IPS DF 4.7 (cell line): ENCODE results near the gene TIAM1.
"Not testable (repeated sequence)": the region's sequence is repeated elsewhere in the genome, so short reads cannot be mapped to it uniquely, and the experiment has no call there.

Source experiments
- DNase-seq: peaks from one replicate; pipeline ENCODE4 v3.0.0-alpha.2; 2013; ENCODE audit warnings: low spot score; ENCODE audit errors: extremely low read depth

TIAM1 gene

DNA sequence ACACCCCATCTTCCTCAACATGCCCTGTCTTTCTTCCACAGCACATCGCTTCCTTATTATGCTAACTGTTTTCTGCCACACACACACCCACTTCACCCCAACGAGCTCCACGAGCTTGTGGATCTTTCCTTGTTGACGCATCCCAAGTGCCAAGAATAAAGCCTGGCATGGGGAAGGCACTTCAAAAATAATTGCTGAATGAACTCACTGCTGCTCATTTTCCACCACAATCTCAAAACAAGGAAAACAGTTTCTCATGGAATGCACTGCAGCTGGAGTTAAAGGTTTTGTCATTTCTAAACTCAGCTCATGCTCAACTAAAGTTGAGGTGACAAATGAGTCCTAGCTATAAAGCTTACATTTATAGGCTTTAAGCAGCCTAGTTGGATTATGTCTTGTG is 86.0 kb downstream of the TIAM1 start:
- no peak for DNase-seq

DNA sequence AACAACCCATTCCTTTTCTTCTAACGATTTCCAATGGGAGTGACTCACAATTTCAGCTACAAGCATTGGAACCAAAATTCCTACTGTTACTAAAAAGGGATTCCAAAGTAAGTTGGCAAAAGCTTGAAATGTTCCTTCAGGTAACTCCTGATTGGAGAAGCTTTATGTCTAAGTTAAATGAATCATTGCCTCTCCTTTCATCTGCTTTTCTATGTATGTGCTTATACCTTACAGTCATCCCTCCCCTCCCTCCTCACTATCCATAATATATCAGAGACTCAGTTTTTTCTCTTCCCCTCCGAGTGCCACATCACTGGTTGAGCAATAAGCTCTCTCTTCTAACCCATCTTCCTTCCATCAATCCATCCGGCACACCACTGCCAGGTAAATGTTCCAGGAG is 86.8 kb downstream of the TIAM1 start:
- DNase-seq, result no peak

DNA sequence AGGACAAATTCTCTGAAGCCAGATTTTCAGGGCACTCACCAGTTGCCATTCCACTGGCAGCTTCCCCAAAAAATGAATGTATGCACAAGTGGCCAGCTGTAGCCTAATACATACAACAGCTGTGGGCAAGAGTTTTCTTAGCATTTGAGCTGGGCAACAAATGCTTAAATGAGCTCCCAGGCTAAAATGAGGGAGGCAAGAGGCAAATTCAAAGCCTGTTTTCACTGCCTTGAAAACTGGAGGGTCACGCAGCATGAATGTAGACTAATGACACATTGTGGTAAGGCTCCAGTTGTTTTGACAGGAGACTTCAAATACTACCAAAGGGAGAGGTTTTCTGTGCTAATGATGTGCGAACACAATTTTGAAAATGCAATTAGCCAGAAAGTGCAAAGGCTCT is 88.2 kb downstream of the TIAM1 start:
- DNase-seq, result no peak

DNA sequence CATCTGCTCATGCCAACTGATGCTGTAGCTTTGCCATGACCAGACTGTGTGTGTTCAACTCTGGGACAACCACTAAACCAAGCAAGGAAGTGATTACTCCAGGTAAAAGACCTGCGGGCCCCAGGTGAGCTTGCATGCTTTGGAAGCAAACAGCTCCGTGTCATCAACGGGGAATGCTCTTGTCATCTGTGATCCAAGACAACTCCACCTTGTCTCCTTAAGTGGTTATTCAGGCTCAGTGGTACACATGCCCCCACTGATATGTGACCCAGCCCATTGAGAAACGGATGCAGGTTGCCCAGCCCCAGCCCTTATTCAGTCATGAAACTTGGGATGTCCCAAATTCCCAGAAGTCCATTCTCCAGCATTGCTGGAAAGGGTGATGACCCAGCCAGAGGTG is 89.0 kb downstream of the TIAM1 start:
- DNase-seq, result no peak

DNA sequence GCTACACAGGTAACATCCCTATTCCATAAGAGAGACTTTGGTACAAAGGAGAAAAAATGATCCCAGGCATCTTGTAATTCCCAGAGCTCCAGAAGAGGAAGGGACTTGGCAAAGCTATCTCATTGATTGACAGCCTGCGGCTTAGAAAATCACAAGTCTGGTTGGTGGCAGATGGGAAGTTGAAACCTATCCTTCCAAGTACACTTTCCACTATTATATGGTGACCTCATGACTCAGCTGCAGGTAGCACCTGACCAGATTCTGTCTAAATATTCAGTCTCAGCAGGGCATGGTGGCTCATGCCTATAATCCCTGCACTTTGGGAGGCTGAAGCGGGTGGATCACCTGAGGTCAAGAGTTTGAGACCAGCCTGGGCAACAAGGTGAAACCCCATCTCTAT is 89.9 kb downstream of the TIAM1 start:
- DNase-seq, result no peak

DNA sequence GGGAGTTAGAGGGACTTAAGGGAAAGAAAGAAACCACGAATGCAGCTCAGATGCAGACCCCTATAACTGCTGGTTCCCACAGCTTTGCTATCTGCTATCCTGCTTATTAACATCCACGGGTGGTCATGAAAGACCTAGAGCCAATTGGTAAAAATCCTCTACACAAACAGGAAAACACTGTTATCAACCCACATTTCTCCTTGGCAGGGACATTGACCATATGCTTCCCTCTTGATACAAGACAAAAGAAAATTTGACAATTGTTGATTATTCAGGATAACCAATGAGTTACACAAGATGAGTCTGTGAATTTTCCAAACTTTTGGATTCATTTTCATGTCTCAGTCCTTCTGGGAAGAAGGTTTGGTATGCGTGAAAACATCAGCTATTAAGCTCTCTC is 90.4 kb downstream of the TIAM1 start:
- DNase-seq, result no peak

DNA sequence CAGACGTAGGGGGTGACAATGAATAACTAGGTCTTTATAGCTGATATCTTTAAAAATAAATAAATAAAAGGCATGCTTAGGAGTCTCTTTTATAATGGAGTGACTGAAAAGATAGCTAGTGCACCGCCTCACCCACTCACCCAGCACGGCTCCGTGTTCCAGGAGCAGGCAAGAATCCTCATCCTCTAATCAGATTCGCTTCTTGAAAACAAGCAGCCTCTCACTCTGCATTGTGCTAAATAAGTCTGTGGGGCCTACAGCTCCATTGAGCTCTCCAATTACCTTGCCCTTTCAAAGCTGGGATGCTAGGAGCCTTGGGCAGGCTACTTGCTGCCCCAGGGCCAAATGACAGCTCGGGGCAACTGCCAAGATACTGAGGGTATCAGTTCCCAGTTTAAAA is 91.5 kb downstream of the TIAM1 start:
- no peak for DNase-seq

DNA sequence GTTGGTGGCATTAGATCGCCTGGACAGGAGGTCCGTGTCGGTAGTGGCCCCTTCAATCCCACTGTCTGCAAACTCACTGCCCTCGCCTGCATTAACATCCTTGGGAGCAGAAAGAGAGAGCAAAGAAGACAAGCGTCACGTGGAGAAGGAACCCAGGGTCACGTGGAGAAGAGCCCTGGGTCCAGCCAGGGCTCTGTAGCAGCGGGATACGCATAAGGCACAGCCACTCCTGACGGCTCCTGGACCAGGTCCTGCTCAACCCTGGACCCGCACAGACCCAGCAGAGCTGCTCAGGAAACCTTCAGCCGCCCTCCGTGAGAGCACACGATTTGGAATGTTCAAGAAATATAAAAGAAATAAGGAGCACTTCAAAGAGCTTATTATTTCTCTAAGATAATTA is 92.0 kb downstream of the TIAM1 start:
- DNase-seq, result no peak

DNA sequence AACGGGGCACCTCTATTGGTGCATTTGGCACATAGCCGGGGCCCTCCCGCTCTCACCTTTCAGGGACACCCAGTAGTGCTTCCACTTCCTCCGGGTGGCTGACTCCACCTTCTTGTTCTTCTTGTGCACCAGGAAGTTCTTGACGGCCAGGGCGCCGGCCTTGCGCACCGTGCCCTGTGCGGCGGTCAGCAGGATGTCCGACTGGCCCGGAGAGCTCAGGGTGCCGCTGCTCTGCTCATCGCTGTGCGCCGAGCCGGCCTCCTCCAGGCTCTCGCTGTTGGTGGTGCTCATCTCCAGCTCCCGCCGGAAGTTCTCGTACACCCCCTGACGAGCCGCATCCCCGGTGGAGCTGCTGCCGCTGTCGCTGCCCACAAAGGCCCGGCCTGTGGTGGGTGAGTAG is 92.4 kb downstream of the TIAM1 start:
- no peak for DNase-seq

DNA sequence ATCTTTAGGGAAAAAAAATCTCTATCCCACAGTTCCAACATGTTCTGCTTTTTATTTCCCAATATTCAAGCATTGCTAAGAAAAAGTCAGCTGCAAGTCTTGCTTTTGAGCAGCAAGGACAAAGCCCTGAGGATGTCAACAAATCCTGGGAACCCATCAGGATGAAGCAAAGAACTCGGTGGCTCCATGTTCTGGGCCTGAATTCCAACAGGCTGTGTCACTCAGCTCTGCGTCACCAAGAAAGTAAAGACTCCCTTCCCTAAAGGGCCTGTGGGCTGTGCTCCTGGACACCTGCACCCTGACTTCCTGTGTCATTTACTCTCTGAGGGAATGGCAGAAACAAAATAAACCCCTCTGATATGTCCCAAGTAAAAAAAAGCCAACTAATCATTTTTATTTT is 95.5 kb downstream of the TIAM1 start:
- no peak for DNase-seq

DNA sequence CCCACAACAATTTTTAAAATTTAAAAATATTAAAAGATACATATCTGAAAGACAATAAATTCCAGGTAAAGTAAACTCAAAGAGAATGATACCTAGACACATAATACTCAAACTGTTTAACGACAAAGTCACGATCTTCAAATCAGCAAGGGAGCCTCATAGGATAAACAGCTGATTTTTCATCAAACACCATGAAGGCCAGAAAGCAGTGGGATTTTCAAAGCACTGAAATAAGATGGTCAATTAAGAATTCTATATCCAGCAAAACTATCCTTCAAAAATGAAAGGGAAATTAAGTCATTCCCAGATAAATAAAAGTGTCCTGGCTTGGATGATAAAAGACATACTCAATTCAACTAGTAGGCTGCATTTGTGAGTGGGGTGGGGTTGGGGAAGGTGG is 100.5 kb downstream of the TIAM1 start:
- DNase-seq, result no peak

DNA sequence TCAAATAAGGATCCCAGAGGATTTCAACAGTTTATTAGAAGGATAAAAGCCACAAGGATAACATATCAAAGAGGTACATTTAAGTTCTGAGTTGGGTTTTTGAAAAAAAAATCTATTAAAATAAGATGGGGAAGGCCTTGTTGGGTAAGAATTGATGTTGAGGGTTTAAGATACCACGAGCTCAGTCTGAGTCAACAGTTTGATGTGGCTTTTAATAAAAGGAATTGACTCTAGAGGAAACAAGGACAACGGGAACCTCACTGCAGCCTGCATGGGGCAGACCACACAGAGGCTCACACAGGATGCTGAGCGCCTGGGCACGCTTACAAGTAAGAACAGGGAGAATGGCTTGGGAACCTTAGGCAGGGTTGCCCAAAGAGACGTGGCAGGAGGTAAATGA is 107.5 kb downstream of the TIAM1 start:
- DNase-seq, result no peak

DNA sequence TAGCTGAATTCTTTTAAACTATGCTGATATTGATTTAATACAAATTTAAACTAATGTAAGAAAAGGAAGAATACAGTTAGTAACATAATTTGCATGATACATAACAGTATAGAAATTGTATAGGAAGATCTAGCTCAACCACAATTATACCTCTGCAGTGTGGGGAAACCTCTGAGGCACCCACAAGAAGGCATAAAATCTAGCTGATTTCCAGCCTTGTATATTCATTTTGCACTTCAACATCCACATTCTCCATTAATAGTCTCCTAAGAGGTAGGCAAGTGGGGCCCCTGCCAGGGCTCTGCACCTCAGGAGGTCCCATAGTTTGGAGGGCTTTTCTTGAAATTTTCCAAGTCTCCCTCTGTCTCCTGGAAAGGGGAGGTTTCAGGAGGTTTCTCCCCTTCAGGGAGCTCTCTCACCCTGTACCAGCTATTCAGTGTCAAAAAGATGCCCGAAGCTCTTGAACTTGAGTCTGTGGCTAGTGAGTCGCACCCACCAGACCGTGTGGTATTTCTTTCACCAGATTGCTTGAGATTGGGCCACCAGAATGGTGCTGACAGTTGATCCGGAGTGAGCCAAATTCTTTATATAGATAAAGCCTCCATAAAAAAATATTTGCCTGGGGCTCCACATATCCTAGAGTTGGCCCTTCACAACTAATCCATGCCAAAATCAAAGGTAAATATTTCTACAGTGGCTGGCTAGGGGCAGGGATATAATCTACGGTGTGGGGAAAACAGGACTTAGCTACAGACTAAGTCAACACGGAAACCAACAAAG is 108.2 kb downstream of the TIAM1 start:
- DNase-seq, result no peak

DNA sequence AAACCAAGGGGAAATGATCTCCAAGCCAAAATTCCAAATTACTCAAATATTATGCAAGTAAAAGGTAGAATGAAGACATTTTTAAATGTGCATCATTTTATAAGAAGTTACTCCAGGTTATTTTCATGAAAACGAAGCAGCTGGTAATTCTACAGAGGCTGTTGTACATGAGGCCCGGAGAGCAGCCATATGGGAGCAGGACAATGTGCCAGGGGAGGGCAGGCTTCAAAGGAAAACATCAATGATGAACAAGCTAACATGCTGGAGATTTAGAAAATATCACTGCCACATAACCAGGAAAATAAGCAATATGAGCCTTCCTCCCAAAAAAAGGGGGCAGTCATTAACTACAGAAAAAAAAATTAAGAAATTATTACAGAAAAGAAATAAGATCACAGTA is 109.1 kb downstream of the TIAM1 start:
- DNase-seq, result no peak

DNA sequence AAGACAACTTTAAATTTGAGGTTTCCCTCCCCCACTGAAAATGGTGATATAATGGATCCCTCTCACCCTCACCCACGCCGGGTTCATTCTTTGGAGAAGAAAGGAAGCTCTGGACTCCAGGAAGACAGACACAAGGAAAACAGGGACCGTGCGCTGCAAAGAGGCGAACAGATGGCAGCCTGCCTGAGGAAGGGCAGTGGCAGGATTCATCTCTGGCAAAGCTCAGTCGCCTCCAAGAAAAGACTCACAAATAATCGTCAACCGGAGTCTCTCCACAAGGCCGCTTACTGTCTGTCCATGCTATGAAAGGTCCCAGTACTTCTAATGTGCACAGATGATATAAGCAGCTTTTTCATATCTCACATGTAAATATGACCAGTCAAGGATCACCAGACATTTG is 110.3 kb downstream of the TIAM1 start:
- DNase-seq, result no peak

DNA sequence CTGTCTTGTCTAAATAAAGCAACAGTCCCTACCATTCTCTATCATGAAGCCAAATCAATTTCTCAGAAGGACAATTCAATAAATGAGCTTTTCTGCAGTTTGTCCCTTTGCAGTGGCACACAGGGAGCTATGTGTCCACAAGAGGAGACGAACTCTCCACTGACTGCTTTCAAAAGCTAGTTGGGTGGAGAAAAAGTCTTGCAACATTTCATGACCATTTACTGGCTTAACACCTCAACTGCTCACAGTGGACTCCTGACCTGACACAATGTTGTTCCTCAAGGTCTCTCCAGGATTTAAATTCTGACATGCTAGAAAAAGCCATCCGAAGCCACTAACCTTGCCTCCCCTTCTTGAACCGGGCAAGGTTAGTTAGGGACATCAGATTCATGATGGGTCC is 111.7 kb downstream of the TIAM1 start:
- DNase-seq, result no peak

DNA sequence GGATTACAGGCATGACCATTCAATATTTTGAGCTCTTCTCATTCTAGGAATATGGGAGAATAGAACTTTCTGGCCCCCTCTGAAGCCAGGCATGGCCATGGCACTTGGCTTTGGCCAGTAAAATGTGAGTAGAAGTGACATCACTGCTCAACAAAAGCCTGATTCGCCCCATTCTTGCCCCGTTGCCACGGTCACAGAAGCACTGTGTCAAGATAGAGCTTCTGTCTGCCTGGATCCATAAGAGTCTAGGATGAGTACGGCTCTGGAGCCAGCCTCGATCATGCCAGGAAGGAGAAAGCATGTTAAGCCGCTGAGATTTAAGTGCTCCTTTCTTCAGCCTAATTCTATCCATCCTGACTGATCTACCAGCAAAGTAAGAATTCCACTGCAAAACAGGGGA is 113.1 kb downstream of the TIAM1 start:
- DNase-seq, result no peak

DNA sequence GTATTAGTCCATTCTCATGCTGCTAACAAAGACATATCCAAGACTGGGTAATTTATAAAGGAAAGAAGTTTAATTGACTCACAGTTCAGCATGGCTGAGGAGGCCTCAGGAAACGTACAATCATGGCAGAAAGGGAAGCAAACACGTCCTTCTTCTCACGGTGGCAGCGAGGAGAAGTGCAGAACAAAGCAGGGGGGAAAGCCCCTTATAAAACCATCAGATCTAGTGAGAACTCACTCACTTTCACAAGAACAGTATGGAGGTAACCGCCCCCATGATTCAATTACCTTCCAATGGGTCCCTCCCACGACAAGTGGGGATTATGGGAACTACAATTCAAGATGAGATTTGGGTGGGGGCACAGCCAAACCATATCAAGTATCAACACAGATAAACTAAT is 115.3 kb downstream of the TIAM1 start:
- not testable (repeated sequence) for DNase-seq

DNA sequence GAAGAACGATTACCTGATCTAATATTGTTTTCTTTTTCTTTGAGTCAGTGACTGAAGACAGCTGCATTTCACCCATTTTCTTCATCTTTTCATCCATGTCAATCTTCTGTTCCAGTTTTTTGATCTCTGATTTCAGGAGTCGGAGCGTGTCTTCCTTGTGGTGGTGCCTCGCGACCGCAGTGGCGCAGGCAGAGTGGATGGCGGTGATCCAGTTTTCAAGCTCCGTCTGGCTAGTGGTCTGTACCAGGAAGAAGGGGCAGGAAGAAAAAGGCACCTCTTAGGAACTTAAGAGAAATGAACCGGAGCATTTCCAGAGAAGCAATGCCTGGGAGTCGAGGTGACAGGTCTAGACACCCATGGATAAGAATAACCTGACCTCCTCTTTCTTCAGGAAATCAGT is 118.3 kb downstream of the TIAM1 start:
- no peak for DNase-seq

DNA sequence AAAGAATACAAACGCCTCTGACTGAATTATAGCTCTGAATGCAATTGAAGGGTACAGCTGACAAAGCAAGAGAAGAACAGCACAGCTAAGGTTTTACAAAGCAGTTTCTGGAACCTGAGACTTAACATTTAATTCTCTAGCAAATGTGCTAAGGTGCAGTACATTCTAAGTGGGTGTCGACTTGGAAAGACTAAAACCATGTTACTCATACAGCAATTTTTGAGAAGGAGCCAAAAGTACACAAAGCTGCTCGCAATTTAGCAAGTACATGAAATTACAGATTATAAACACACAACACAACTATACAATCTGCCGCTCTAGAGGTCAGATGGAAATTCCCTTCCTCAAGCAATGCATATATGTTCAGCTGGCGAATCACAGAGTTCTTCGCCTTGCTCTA is 121.9 kb downstream of the TIAM1 start:
- DNase-seq, result no peak

DNA sequence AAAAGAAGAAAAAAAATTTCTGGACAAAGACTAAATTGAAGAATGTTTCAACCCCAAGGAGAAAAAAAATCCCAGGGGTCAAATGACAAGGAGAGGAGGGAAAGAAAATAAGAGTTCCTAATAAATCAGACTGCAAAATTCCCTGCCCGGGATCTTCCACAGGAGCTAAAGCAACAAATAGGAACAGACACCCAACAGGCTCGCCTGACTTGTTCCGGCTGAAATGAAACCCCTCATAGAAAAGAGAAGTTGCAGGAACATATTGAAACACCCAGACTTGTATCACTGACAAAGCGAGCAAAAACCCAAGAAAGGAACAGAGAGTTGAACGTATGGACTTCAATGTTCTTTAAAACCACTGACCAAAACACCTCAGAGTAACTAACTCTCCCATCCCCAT is 123.0 kb downstream of the TIAM1 start:
- DNase-seq, result no peak

DNA sequence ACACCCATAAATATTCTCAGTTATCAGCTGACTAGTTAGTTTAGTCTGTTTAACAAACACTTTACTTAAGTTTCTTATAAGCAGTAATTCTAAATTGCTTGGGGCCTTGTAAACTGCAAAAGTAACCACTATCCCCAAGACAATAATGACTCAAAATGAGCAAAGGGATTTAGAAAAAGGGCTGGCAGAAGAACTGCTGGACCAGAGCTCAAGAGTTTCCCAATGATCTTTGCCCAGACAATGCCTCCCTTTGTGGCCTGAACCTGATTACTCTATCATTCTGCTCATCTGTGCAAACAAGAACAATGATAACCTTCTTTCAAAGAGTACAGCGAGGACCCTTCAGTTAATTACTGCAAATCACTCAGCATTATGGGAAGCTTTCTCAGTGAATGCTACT is 123.5 kb downstream of the TIAM1 start:
- DNase-seq, result no peak

DNA sequence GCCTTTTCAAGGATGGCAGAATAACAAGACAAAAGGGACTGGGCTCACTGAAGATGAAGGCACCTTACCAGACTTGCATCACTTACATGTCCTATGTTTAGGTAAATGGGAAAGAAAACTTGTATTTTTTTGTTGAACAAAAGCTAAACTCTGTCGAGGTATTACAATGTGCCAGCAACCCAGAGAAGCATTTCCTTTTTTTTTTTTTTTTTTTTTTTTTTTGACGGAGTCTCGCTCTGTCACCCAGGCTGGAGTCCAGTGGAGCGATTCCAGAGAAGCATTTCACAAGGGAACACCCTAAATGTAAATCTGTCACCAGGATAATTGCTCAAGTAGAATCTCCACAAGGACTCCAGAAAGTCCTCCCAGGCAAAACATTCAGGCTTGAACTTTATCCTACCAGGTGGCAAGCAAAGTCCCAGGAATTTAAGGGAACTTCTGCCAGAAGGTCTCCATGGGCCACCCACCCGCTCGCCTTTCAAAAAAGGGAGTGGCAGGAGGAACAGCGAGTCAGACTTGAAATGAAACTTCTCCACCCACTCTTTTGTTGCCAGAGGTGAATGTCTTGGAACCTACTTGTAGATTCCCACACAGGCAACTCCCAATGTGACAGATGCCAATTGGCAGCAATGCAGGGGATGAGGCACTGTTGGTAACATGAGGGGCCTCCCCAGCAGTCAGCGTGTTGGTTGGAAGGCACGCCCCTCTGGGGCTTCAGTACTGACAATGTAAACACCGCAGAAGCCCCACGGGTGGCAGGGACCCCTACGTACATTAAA is 125.0 kb downstream of the TIAM1 start:
- DNase-seq, result no peak
